BE2C (cell line): ENCODE measurements around the gene SNX30.

Experiments used
- DNase-seq: peaks from one replicate; pipeline ENCODE4 v3.0.0-alpha.2; 2020
- H3K27me3 ChIP-seq: fragments of 250-450 bp; sonication (Bioruptor Pico); 2 replicates; pipeline ENCODE4 v1.5.1; 2020; ENCODE audit warnings: mild to moderate bottlenecking
- H3K36me3 ChIP-seq: fragments of 250-450 bp; sonication (Bioruptor Pico); 2 replicates; pipeline ENCODE4 v1.5.1; 2020; ENCODE audit warnings: mild to moderate bottlenecking
- H3K4me1 ChIP-seq: fragments of 250-450 bp; sonication (Bioruptor Pico); 2 replicates; pipeline ENCODE4 v1.5.1; 2020
- H3K4me3 ChIP-seq: 2 replicates; pipeline ENCODE4 v1.5.1; 2011; ENCODE audit warnings: low read depth, low read length
- H3K9me3 ChIP-seq: fragments of 250-450 bp; sonication (Bioruptor Pico); 2 replicates; pipeline ENCODE4 v1.5.1; 2020
- CTCF ChIP-seq: IDR thresholded peaks from 2 replicates; pipeline ENCODE4 v1.5.1; 2012; ENCODE audit warnings: mild to moderate bottlenecking, low read depth, low read length

SNX30 gene

DNA sequence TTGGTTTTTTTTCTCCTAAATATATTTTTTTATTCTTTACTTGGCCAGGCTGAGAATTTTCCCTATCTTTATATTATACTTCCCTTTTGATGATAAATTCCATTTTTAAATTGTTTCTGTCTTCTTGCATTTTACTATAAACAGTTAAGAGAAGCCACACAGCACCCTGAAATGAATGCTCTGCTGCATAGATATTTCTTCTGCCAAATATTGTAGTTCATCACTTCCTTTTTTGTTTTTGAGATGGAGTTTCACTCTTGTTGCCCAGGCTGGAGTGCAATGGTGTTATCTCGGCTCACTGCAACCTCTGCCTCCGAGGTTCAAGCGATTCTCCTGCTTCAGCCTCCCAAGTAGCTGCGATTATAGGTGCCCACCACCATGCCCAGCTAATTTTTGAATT lies 24.1 kb upstream of the SNX30 start:
- no peak for DNase-seq
- Histone ChIP-seq H3K4me3 (no peak overlapping the region), H3K27me3 (no peaks in the 10 kb centered on the region), H3K36me3 (no peaks in the 10 kb centered on the region), H3K4me1 (no peaks in the 10 kb centered on the region), H3K9me3 (no peaks in the 10 kb centered on the region)
- TF ChIP-seq CTCF: no peak

GRCh38 chr9:112728401-112728800 lies 22.2 kb upstream of the SNX30 start:
- Histone ChIP-seq H3K4me3 (no peak overlapping the region), H3K27me3 (no peaks in the 10 kb centered on the region), H3K9me3 (no peaks in the 10 kb centered on the region), H3K4me1 (no peaks in the 10 kb centered on the region), H3K36me3 (no peaks in the 10 kb centered on the region)
- DNase-seq: no peak
- TF ChIP-seq CTCF: no peak

- no peaks in the 10 kb centered on the region for H3K27me3 ChIP-seq
These were observed 18.6 kb upstream of the SNX30 start for GRCh38 chr9:112731971-112732370.

GRCh38 chr9:112734892-112735291 lies 15.7 kb upstream of the SNX30 start:
- H3K36me3 ChIP-seq: no peaks in the 10 kb centered on the region
- TF ChIP-seq CTCF: no peak
- no peak for DNase-seq

More at GRCh38 chr9:112731971-112732370, 18.6 kb upstream of the SNX30 start:
- Histone ChIP-seq H3K36me3 (no peaks in the 10 kb centered on the region), H3K9me3 (no peaks in the 10 kb centered on the region), H3K4me1 (no peaks in the 10 kb centered on the region), H3K4me3 (no peak overlapping the region)
- TF ChIP-seq CTCF: no peak
- DNase-seq: no peak

DNA sequence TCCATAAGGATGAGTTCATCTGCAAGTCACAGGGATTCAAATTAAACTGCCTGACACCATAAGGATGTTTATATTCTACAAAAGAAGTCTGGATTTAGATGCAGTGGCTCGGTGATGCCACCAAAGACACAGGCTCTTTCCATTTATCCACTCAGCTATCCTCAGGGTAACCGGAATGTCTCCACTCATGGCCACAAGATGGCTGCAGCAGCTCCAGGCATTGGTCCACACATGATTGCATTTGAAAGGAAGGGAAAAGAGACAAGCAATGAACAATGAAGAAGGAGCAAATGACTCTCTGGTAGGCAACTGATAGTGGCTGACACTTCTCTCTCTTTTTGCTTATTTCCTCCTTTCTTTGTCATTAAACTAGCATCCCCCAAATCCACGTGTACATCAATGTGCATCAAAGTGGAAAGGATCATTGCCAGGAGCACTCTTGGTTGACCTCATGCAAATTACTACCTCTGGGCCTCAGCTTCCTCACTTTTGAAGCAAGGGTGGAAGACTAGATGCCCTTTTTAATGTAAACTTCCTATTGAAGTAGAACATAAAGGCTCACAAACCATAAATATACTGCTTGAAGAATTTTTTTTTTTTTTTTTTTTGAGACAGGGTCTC lies 7.2 kb upstream of the SNX30 start:
- DNase-seq: no peak
- no peak for TF ChIP-seq CTCF
- Histone ChIP-seq H3K4me3 (no peak overlapping the region), H3K9me3 (no peaks in the 10 kb centered on the region), H3K27me3 (no peaks in the 10 kb centered on the region), H3K36me3 (no peaks in the 10 kb centered on the region), H3K4me1 (no peaks in the 10 kb centered on the region)

More at GRCh38 chr9:112734892-112735291, 15.7 kb upstream of the SNX30 start:
- Histone ChIP-seq H3K4me1 (no peaks in the 10 kb centered on the region), H3K4me3 (no peak overlapping the region), H3K9me3 (no peaks in the 10 kb centered on the region), H3K27me3 (no peaks in the 10 kb centered on the region)

GRCh38 chr9:112744177-112744576 lies 6.4 kb upstream of the SNX30 start:
- DNase-seq: no peak
- no peak for TF ChIP-seq CTCF
- H3K4me3 ChIP-seq: no peak overlapping the region

More at GRCh38 chr9:112744177-112744576, 6.4 kb upstream of the SNX30 start:
- H3K36me3 ChIP-seq: no peaks in the 10 kb centered on the region
- H3K27me3 ChIP-seq: no peaks in the 10 kb centered on the region
- no peaks in the 10 kb centered on the region for H3K4me1 ChIP-seq
- H3K9me3 ChIP-seq: no peaks in the 10 kb centered on the region
